Body of pancreas (tissue), 4 donors: ENCODE data around the gene RBM20.

Source experiments
- POLR2A ChIP-seq, 3 donors: fragments of 450-650 bp; IDR thresholded peaks; one replicate each; pipeline ENCODE4 v1.6.1; 2016; ENCODE audit warnings: antibody characterized with exemption in 3 of 3, mild to moderate bottlenecking in 2 of 3
- TF ChIP-seq, protein P1 (sequence below), 7 experiments: fragments of 450-650 bp in 4 of 7; fragments of 200-600 bp in 3 of 7; sonication (generic) in 3 of 7; IDR thresholded peaks; one replicate each; pipeline ENCODE4 v1.5.1; 2016 to 2019; ENCODE audit warnings: antibody characterized with exemption in 7 of 7

DNA sequence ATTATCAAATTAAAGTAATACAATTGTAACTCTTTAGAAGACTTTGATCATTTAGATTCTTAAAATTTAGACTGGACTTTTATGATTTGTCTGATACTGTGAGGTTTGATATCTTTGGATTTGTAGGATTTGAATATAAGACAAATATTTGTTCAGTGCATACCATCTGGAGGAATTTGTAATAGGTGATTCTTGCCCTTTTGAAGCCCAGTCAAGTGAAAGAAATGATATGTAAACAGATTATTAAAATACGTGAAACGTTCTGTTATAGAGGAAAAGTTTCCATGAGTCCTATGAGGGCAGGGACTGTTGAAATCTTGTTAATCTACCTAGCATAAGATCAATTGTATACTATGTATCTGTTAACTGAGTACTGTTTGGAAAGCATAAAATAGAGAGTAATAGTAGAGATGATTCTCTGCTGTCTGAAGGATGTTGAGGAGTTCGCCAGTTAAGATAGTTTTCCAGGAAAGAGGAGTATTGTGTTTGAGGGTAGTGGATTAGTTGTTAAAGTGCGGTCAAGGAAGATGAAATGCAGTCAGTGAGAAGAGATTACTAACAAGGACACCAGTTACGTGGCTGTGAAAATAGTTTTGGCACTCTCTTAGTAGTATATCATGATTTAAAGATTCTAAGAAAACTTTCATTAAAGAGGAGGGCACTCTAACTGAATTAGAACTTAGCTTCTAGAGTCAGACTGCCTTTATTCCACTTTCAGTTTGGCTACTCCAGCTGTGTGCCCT, 242.0 kb downstream of the RBM20 start:
- TF ChIP-seq, protein P1, sequence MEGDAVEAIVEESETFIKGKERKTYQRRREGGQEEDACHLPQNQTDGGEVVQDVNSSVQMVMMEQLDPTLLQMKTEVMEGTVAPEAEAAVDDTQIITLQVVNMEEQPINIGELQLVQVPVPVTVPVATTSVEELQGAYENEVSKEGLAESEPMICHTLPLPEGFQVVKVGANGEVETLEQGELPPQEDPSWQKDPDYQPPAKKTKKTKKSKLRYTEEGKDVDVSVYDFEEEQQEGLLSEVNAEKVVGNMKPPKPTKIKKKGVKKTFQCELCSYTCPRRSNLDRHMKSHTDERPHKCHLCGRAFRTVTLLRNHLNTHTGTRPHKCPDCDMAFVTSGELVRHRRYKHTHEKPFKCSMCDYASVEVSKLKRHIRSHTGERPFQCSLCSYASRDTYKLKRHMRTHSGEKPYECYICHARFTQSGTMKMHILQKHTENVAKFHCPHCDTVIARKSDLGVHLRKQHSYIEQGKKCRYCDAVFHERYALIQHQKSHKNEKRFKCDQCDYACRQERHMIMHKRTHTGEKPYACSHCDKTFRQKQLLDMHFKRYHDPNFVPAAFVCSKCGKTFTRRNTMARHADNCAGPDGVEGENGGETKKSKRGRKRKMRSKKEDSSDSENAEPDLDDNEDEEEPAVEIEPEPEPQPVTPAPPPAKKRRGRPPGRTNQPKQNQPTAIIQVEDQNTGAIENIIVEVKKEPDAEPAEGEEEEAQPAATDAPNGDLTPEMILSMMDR (IDR thresholded peaks at IDR 0.05): no peak
- TF ChIP-seq POLR2A (IDR thresholded peaks at IDR 0.05): no peak
